NCI-H1436 (cell line): ENCODE measurements around the gene C5.
"Not testable (repeated sequence)": the region's sequence is repeated elsewhere in the genome, so short reads cannot be mapped to it uniquely, and the experiment has no call there.

ENCODE experiments used
- DNase-seq: peaks from one replicate; lab custom pipeline; 2025; lab: John Stamatoyannopoulos, UW

Gene C5

DNA sequence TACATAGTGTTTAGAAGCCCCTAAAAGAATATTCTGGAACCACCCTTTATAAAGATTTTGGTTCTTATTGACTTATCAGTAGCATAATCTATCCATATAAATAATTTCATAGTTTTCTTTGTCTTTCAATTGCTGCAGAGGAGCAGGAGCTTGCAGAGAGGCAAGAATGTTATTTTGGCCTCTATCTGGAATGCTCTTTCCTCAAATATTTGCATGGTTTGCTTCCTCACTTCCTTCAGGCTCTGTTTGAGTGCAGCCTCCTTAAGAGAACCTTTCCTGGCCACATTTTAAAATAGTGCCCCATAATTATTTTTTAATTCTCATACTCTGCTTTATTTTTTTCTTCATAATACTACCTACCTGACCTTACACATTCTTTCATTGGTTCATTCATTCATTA lies 1.5 kb downstream of the C5 start:
- DNase-seq: no peak

- no peak for DNase-seq
Measured at GRCh38 chr9:121048175-121048574, 1.9 kb downstream of the C5 start.

- DNase-seq: no peak
Measured at GRCh38 chr9:121038804-121039203, 11.3 kb downstream of the C5 start.

DNA sequence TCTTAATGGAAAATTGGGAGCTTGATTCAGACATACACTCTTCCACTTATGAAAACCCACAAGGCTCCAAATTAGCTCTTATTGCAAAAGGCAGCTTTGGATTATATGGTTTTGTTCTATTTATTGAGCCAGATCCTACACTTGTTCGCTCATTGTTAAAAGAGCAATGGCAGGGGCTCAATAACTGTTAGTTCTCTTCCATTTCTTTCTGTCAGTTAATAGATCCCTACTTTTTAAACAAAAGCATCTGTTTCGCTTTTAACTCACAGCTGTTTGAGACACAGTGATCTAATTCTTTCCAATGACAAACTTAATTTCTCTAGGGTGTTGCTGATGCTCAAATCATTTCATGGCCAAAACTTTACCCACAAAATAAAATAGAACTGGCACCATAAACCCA lies 11.7 kb downstream of the C5 start:
- DNase-seq: no peak

- DNase-seq: not testable (repeated sequence)
Measured at GRCh38 chr9:121035717-121036116, 14.4 kb downstream of the C5 start.

DNA sequence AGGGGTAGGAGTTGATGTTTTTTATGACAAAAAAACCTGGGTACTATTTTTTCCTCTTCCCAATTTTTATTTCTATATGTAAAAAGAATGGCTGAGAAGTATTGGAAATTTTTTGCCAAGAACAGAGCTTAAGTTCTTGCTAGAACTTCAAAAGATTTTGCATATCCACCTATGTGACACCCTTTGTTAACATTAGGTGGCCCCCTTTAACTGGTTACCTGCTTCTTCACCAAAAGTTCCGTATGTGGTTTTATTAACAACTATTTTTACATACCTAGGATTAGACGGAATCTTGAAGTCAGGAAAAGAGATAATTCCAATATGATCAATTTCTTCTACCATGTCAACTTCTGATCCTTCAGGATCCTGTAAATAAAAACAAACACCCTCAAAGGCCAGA lies 15.5 kb downstream of the C5 start:
- DNase-seq: no peak

DNA sequence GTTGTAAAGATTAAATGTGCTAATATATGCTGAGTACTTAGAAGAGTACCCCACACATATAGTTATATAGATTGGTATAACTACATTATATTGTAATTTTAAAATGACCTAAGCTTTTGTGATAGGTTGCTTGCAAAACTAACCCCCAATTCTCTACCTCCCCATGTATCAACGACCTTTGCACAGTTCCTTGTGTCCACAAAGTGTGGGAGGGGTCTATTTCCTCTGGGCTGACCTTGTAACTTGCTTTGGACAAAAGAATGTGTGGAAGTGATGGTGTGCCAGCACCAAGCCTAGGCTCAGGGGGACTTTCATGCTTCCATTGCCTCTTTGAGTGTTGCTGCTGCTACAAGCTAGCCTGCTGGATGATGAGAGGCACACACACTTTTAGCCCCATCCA lies 20.6 kb downstream of the C5 start:
- DNase-seq: no peak

DNA sequence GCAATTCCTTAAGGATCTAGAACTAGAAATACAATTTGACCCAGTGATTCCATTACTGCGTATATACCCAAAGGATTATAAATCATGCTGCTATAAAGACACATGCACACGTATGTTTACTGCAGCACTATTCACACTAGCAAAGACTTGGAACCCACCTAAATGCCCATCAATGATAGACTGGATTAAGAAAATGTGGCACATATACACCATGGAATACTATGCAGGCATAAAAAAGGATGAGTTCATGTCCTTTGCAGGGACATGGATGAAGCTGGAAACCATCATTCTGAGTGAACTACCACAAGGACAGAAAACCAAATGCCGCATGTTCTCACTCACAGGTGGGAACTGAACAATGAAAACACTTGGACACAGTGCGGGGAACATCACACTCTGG lies 21.8 kb downstream of the C5 start:
- DNase-seq: not testable (repeated sequence)

DNA sequence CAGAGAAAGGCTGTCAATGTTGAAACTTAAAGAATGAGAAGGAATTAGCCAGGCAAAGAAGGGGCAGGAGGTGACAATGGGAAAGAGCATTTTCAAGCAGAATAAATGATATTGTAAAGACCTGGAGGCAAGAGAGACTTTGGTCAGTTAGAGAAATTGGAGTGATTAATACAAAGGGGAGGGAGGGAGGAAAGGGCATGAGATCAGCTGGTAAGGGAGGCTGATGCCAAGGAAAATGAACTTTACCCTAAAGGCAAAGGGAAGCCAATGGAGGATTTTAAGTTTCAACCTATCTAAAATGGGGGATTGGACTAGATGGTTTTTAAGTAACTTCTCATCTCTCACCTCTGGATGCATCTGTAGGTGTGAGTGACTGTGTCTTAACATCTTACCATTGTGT lies 23.3 kb downstream of the C5 start:
- DNase-seq: no peak

- no peak for DNase-seq
Measured at GRCh38 chr9:121026260-121026691, 23.8 kb downstream of the C5 start.

GRCh38 chr9:121024237-121024636 lies 25.8 kb downstream of the C5 start:
- DNase-seq: no peak

- no peak for DNase-seq
Measured at GRCh38 chr9:121023064-121023463, 27.0 kb downstream of the C5 start.

GRCh38 chr9:121021301-121021700 lies 28.8 kb downstream of the C5 start:
- no peak for DNase-seq

DNA sequence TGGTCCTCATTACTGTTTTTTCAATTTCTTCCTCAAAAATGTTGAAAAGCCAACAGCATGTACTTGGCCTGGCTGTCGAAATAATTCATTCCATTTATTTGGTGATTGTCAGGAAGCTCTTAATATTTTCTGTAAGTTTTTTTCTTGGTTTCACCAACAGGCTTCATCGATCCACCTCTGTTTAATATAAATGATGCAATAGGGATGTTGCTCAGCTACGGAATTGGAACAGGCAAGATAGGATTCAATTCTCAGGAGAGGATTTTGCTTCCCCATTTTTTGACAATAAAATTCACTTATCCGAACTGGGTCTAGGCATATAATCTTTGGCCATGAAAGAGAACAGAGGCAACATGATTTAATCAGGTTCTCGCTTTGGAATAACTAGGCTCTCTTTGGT lies 30.8 kb downstream of the C5 start:
- no peak for DNase-seq

GRCh38 chr9:121013911-121014310 lies 36.2 kb downstream of the C5 start:
- DNase-seq: no peak

DNA sequence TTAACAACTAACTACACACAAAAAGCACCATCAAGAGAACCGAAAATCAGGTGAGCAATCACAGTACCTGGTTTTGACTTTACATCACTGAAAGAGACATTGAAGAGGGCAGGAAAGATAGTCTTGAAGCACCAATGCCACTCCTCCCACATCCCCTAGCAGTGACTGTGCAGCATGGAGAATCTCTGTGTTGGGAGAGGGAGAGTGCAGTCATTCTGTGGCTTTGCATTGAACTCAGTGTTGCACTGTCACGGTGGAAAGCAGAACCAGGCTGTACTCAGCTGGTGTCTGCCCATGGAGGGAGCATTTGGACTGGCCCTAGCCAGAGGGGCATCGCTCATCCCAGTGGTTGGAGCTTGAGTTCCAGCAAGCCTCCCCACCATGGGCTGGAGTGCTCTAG lies 40.4 kb downstream of the C5 start:
- no peak for DNase-seq

DNA sequence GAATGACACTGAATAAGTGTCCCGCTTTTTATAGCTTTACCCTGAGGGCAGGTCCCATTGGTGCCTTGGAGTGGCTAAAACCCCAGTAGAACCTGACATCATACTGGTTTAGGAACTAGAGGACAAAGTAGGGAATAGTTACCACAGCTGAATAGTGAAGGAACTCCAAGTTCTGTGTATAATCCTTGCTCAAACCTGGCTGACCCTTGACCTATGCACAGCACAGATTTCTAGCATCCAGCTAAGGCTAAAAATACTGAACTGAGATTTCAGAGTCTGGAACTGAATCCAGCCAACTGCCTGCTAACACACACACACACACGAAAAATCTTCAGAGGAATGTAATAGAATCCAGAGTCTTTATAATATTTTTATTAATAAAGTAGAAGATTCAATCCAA lies 50.8 kb downstream of the C5 start:
- DNase-seq: no peak

- DNase-seq: no peak
Measured at GRCh38 chr9:120998111-120998510, 52.0 kb downstream of the C5 start.

DNA sequence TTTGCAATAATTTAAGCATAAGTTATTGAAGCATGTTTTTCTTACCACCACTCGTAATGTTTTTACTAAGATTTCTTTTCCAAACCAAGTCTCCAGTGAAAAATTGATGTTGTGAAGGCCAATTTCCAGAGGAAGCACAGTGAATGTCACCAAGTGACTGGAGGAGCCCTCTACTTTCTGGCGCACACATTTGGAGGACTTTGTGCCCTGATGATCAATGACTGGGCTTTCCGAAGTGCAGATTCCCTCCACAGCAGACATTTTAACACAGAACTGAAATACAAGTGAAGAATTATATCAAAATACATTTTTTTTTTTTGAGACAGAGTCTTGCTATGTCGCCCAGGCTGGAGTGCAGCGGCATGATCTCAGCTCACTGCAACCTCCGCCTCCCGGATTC lies 52.6 kb downstream of the C5 start:
- DNase-seq: no peak

GRCh38 chr9:120996409-120996808 lies 53.7 kb downstream of the C5 start:
- DNase-seq: no peak

DNA sequence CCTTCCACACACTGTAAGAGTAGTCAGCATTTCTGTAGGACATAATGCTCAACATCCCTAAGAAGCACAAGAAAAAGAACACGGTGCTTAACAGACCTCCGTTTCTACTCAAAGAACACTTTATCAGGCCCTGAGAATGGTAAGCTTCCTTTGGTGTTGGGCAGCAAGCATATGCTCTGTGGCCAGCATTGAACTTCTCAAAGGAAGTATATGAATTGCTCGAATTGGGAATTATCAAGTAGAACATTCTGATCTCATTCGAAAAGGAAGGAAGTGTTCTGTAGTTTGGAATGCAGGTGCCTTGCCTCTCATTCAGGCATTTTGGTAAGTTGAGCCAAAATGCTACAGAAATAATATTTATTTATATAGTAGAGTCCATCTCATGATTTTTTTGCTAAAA lies 61.0 kb downstream of the C5 start:
- no peak for DNase-seq

DNA sequence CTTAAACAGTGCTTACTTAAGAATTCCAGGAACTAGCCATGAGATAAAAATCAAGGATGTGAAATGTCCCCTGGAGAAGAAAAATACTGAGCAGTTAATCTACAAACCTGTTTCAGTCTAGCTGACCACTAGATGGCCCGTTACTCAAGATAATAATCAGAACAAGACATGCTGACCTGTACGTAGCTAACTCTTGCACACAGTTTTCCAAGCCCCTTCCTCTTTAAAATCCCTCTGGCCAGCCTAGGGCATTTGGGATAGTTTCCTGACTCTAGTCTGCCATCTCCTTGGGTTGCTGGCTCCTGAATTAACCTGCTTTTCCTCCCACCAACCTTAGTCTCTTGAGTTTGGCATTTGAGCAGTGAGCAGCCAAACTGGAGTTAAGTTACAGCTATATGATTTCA lies 64.3 kb downstream of the C5 start:
- no peak for DNase-seq

DNA sequence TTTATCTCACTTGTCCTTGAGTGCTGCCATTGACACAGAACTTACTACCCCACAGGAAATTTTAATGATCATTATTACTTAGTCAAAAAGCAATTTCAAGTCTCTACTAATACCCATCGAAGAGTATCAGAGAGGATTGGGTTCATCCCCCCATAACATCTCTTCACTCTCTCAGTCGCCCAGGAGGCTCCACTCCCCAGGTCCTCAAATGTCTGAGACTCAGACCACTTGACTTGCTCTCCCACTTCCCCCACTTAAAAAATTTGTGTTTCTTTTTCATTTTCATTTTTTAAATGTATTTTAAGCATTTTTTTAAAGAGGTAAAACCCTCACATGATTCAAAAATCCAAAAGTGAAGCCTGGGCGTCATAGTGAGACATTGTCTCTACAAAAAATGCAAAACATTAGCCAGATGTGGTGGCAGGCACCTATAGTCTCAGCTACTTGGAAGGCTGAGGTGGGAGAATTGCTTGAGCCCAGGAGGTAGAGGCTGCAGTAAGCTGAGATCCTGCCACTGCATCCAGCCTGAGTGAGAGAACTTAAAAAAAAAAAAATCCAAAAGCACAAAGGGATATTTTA lies 66.7 kb downstream of the C5 start:
- DNase-seq: no peak

DNA sequence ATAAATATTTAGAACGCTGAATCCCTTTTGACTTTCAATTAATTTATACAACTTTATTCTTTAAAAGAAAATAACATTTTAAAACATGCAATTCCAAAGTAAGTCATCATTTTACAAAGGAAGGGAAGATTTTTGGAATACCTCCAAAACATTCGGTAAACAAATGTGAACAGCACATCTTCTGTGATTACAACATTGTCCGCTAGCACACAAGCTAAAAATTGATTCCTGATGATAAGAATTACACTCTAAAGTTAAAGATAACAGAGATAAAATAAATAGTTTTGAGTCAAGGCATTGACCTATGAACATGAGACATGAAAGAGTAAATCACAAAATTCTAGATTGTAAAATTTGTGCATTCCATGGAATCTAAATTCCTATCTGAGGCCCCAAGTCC lies 67.2 kb downstream of the C5 start:
- DNase-seq: no peak

GRCh38 chr9:120980951-120981350 lies 69.1 kb downstream of the C5 start:
- no peak for DNase-seq
